ENCODE measurements around the gene DDAH1.

Gene DDAH1

DNA sequence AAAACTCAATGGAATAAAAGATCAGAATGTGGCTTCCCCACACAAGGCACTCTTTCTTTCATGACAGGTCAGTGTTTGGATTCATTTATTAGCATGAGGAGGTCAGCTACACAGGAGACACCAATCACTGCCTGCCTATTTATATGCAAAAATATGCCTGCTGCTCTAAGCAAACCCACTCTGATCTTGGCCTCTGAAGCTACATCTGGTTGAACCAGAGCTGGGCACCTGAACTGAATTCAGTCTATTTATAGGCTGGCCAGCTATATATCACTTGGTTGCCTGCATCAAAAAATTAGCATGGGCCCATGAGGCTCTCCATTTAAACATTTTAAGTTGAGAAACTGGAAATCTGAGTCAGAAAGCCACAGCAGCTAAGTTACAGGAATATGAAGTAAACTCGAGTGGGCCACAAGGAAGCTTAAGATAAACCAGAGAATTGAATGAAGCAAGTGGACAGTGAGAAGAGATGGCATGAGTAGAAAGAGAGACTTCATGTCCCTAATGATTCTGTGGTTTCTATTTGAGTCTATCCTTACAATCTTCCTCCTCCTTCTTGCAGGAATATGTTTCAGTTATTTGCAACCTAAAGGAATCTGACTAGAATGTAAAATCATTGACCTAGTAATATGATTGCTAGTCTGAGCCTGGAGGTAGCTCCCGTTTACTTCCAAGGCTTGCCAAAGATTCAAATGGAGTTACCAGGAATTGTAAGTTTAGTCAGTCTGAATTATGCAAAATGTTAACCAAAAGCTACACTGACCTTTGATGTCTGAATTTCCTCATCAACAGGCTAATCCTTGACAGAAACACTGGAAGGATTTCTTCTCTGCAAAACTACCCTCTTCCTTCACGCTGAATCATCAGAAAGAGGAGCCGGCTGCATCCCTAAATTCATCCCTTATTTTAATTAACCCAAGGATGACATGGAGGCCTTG, 17.7 kb downstream of the DDAH1 start:
- DNase-seq (ENCODE audit: insufficient read length, low spot score) (no peak), FAIRE-seq (peak; percentile 36)

DNA sequence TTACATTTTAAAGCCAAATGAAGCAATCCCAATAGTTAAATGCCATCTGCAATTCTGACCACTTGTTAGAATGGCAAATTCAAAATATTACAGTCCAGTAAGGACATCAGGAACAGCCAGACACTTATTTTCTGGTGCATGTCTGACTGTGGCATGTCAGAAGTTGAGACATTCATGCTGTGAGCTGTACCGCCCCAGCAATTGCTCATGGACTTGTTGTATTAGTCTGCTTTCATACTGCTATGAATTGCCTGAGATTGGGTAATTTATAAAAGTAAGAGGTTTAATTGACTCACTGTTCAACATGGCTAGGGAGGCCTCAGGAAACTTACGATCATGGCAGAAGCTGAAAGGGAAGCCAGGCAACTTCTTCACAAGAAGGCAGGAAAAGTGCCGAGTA, 19.1 kb downstream of the DDAH1 start:
- no peak for DNase-seq (ENCODE audit: insufficient read length, low spot score)
- FAIRE-seq = no peak

DNA sequence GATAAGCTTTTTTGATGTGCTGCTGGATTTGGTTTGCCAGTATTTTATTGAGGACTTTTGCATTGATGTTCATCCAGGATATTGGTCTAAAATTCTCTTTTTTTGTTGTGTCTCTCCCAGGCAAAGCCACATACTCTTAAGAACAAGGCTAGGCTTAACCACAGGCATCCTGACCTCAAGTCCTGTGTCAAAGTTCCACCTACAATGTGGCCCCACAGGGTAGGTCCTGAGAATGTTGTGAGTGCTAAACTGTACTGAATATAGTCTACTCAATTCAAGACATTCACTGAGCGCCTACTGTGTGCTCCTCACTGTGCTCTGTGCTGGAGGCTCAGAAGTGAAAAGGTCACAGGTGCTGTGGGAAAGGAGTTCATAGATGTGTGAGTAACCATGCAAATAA, 20.6 kb downstream of the DDAH1 start:
- no peak for FAIRE-seq
- DNase-seq (ENCODE audit: insufficient read length, low spot score) = no peak

DNA sequence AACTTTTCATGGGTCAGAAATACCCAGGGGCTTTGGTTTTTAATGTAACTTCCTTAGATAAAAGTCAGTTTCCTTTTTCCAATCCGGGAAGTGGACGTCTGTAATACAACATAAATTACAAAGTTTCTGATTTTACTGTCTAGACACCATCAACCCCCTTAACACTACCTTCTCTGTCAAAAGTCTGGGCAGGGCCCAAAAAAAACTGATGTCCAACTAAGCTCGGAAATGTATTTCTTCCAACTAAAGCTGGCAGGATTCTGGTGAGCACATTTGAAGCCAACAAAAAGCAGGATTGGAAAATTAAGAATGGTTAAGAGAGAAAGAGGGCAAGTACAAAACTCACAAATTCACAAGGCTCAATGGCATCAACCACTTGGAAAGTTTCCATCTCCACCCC, 24.3 kb downstream of the DDAH1 start:
- FAIRE-seq (no peak), DNase-seq (ENCODE audit: insufficient read length, low spot score) (no peak)

DNA sequence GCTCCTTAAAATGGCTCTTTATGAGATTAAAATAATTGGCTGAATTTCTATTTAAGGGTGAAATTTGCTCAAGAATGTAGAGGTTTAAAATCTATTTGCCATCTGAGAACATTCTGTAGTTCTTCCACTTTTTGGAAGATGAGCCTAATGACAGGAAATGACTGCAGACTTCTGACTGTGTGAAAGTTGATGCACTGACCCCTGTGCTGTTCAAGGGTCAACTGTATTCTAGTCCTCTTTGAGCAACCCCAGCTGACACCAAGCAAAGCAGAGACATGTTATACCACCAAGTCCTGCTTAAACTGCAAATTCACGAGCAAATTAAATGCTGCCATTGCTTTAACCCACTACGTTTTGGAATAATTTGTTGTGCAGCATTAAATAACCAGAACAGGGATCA, 26.6 kb downstream of the DDAH1 start:
- FAIRE-seq (no peak), DNase-seq (ENCODE audit: insufficient read length, low spot score) (no peak)

DNA sequence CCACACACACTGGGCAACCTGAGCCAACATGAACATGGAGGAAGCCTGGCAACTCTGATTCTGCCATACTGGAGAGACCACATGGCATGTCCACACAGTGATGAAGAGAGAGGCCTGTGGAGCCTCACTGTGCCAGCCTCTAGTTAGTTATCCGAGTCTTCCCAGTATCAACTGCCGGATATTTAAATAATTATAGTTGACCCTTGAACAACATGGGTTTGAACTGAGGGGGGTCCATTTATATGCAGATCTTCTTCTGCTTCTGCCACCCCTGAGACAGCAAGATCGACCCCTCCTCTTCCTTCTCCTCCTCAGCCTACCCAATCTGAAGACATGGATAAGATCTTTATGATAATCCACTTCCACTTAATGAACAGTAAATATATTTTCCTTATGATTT, 27.8 kb downstream of the DDAH1 start:
- no peak for DNase-seq (ENCODE audit: insufficient read length, low spot score)
- FAIRE-seq = no peak

DNA sequence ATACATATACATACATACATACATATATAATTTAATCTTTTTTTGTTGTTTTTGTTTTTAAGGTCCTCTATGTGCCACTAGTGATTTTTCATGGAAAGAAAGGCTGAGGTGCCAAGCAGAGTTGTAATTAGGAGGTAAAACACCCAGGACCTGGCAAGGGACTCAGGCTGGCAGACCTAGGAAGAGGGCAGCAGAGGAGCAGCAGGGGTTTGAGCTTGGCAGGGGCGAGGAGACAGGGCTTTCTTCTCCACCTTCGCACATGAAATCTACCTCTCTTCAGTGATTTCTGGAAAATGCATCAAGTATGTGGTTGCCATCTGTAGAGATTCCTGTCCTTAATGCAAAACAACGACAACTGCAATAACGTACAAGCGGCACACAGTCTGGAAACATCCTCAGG, 31.9 kb downstream of the DDAH1 start:
- no peak for FAIRE-seq
- DNase-seq (ENCODE audit: insufficient read length, low spot score) = no peak

DNA sequence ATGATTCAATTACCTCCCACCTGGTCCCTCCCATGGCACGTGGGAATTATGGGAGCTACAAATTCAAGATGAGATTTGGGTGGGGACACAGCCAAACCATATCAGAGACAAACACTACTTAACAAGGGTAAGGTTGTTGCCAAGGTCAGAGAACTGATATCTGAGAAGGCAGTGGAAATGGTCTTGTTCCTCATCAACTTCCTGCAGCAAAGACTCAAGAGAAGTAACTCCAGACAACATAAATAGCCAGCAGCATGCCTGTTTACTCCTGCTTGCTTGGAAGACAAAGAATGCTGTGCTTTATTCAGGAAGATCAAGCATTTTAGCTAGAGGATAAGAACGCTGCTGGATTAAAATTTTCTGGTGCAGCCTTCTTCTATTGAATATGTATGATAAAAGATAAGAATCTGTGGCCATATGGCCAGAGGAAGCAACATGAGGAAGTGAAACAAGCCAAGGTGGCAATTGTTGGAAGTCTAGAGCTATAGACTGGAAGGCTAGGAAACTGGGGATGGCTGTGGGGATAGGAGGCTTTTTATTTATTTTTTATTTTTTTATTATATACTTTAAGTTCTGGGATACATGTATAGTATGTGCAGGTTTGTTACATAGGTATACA, 36.4 kb downstream of the DDAH1 start:
- DNase-seq (ENCODE audit: insufficient read length, low spot score) (no peak), FAIRE-seq (no peak)

DNA sequence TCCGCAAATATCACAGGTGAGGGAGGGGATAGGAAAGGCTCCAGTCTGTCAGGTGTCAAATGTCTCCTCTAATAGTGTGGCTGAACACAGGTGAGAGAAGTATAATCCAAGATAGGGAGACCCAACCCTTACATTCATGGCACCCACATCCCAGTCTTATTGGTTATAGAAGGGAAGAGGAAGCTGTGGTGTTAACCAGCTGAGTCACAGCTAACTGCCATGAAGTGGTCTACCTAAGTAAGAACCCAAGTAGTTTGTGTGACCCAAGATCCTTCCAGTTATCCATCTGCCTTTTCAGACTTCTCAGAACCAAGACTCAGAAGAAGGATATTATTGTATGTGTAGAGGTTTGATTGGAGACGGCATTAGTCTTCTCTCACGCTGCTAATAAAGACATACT, 37.1 kb downstream of the DDAH1 start:
- DNase-seq (ENCODE audit: insufficient read length, low spot score) (no peak), FAIRE-seq (no peak)

DNA sequence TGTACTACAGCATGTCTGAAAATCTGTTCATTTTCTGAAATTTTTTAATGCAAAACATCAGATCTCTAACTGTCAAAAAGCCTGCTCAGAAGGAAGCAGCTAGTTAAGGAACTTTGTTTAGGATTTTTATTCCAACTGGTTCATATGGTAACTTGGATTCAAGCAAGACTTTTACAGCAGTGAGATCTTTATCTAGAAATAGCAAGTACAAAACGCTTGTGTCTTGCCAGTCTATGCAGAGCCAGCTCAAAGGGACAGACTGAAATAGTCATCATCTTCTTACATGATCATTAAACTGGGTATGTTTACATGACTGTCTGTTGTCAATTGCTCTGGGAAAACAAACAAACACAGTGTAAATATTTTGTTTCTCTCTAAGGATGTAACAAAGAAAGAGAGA, 37.6 kb downstream of the DDAH1 start:
- FAIRE-seq = no peak

DNA sequence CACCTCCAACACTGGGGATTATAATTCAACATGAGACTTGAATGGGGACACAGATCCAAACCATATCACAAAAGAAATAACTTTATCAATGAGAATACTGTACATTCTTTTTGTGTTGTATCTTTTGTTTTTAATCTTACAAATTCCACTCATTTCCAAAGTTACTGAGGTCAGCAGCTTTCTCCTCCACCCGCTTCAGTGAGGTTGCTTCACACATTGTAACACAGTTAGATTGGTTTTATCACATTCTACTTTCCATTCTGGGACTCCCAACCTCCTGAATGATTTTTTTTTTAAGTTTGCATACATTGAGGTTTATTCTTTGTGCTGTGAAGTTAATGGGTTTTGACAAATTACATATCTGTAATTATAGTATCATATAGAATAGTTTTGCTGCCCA, 43.8 kb downstream of the DDAH1 start:
- no peak for FAIRE-seq

More for the DNA sequence above, 37.6 kb downstream of the DDAH1 start:
- DNase-seq (ENCODE audit: insufficient read length, low spot score) = no peak

DNA sequence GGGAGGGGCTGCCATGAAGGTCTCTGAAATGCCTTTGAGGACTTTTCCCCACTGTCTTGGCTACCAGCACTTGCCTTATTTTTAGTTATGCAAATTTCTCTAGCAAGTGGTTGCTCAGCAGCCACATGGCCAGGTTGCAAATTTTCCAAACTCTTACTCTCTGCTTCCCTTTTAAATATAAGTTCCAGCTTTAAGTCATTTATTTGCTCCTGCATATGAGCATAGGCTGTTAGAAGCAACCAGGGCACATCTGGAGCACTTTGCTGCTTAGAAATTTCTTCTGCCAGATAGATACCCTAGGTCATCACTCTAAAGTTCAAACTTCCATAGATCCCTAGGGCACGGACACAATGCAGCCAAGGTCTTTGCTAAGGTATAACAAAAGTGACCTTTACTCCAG, 44.8 kb downstream of the DDAH1 start:
- FAIRE-seq (no peak), DNase-seq (ENCODE audit: insufficient read length, low spot score) (no peak)

More for the DNA sequence above, 43.8 kb downstream of the DDAH1 start:
- no peak for DNase-seq (ENCODE audit: insufficient read length, low spot score)

DNA sequence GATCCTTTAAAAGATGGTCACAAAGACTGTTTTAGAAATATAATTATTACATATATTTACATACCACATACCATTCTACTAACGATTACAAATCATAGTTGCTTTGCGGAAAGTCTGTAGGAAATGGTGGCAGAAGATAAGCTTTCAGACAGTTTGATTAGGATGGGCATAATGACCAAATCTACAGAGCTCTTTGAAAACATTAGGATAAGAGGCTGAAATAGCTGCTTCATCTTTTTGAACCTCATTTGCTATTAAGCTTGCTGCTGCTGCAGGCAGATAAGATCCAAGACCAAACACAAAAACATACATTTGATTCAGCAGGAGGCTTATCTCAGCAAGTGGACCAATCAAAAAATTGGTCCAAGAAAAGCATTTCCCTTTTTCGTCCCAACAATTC, 47.1 kb downstream of the DDAH1 start:
- FAIRE-seq (no peak), DNase-seq (ENCODE audit: insufficient read length, low spot score) (no peak)

DNA sequence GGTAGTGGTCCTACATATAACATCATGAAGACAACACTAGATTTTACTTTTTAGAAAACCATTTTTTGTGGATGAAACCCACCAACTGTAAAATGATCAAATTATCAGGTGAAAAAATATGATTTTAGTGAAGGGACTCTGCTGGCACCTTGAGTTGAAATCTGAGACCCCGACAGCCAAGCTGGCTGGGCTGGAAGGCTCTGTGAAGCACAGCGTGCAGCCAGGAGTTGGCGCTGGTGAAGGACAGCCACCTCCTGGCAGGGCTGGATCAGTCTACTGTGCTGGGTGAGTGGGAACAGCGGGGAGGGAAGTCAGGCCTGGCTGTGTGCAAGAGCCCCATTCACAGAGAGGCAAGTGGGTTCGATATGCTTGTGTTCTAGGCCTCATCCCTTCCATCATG, 47.9 kb downstream of the DDAH1 start:
- DNase-seq (ENCODE audit: insufficient read length, low spot score) = no peak
- no peak for FAIRE-seq

DNA sequence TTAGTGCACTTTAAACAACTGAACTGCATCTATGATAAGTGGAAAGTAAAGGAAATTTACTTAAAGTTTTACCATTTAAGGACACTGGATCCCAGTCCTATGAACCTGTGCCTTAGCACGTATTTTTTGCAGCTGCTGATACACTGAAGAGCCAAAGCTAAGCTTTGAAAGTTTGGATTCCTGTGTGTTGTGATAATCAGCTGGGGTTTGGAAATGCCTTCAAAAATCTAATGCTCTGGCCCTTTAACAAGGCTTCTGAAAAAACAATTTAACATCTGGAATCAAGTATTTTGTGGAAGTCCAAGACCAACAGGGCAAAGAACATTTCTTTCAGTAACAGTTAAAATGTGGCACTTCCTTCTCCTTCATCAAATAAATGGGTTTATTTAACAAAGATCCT, 51.8 kb downstream of the DDAH1 start:
- no peak for FAIRE-seq
- DNase-seq (ENCODE audit: insufficient read length, low spot score) = no peak

DNA sequence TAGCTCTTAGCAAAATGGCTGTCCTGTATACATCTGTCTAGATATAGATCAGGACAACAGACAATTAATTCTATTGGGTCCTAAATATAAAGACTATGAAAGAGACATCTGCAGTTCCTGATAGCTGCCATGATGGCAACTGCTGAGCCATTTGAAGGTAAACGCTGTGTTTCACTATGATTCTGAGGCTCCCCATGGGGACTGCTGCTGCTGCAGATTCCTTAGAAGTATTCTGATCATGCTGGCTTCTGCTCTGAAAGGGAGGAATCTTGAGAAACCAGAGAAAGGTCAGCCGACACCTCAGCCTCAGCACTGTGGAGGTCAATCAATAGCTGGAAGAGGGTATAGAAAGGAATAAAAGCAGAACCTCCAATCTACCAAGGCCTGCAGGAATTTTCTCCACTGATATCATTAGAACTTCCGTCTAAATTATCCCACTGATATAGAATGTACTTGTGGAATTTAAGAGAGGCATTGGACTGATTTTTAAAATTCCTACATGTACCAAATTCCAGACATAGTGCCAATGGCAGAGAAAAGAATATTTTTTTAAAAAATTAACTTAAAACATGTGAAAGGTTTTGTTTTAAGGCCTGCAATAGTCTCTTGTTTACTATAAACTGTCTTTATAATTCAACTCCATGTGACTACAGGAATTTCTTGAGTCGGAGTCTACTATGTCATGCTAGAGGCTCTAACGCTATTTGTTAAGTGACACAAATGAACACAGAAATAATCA, 53.2 kb downstream of the DDAH1 start:
- FAIRE-seq (no peak), DNase-seq (ENCODE audit: insufficient read length, low spot score) (no peak)

DNA sequence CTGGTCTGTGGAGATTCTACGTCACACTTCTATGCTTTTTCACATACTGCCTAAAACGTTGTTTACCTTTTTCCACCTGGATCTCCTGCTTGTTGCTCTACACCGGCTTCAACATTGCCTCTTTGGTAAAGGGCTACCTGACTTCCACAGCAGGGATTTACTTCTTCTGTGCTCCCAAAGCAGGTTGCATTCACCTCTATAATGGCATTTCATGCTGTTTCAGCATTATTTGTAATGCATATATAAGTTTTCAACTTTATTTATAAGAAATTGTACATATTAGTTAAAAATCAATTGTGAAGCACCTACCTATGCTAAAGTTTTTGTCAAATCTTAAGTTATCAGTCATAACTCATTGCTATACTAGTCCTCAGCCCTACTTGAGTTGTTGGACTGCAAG, 55.4 kb downstream of the DDAH1 start:
- FAIRE-seq = no peak
- DNase-seq (ENCODE audit: insufficient read length, low spot score) = no peak

DNA sequence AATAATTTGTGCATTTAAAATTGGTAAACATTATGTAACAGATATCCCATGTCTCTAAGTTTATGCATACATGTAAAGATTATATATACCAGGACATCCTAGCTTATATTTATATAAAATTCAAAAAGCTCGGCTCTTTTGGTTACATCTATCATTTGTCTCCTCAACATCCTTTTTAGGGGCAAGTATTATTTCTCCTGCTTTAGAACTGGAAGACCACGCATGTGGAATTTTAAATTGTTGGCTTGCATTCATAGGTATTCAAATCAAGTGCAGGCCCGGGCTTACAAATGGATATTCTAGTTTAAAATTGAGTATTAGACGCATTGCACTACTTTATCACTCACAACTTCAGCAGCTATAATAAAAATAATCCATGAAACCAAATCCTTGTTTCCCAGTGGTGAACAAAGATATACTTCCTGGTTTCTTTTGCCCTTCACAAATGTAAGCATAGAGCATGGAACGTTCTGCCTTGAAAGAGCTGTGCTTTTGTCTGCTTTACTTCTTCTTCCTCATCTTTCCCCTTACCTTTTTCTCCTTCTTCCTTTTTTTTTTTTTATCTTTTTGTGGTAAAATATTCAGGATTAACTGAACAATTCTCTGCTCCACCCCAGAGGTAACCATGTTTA, 57.1 kb downstream of the DDAH1 start:
- DNase-seq (ENCODE audit: insufficient read length, low spot score) = no peak
- no peak for FAIRE-seq

DNA sequence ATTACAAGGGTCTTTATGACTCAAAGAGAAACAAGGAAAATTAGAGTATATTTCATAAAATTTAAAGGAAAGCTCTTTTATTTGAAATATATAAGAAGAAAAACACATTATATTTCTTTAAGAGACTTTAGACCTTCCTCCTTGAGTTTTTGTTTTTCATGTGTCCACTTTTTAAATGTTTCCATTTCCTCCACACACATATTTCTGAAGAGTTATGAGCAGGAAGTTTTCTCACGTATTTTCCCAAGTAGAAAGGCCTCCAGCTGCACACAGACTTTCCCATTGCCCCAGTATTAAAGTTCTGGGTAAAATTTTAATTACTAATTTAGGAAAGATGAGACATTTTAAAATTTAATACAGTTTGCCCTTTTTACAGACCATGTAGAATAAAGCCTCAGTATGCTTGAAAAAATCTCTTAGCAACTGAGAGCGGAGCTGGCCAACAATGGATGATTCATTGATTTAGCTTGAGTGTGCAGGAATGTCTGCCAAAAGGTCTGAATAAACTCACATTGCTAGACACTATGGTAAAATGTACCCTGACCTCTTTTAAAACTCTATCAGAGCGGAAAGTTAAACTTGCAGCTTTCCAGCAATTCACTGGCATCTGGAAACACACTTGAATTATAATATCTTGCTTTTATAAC, 57.9 kb downstream of the DDAH1 start:
- FAIRE-seq (no peak), DNase-seq (ENCODE audit: insufficient read length, low spot score) (peak; percentile 54)

DNA sequence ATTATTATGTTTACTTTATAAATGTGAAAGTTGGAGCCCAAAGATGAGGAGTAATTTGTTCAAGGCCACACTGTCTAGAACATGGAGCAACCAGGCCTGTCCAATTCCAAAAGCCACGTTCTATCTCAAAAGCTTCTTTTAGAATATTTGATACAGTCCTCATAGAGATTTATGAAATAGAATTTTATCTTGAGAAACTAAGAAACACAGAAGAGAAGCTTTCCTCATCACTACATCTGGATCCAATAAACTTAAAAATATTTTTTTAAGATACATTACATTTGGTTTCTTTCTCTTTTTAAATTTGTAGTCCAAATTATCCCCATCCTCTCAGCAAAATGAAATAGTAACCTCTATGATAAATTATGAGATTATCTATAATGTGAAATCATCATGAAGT, 58.9 kb downstream of the DDAH1 start:
- no peak for FAIRE-seq
- DNase-seq (ENCODE audit: insufficient read length, low spot score) = no peak

DNA sequence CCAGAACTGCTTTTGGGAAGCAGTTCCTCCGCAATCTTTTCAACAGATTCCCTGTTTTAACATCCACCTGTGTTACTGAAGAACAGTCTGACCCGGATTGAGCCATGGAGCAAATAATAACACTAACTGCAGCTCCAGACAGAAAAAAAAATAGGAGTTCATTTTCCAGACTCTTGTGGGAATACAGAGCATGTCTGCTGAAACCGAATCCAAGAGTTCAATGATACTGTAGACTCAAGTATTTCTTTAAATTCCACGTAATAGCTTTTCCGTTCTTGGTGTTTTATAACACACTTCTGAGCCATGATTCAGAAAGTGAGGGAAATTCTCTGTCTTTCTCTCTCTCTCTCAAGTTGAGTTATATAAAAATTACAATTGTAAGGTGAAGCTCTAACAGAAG, 60.6 kb downstream of the DDAH1 start:
- no peak for DNase-seq (ENCODE audit: insufficient read length, low spot score)
- FAIRE-seq = no peak
